H1 (cell line): ENCODE results near the gene B9D1. TPM values are rescaled to one million over a fixed set of nuclear protein-coding genes. Genes with fewer than 3 reads are reported as not detected.

Experiments
- CTCF ChIA-PET: fragments of 300-600 bp; sonication (Branson Sonifier 250); formaldehyde crosslinking; loops from one replicate; lab custom pipeline; 2021; ENCODE audit not compliant: partially characterized antibody; lab: Charles Lee
- POLR2A ChIA-PET: fragments of 300-600 bp; sonication (Branson Sonifier 250); formaldehyde crosslinking; loops from one replicate; lab custom pipeline; 2021; ENCODE audit warnings: inconsistent platforms; ENCODE audit not compliant: partially characterized antibody; lab: Charles Lee
- DNase-seq, 2 experiments: peaks; one replicate each; pipeline versions ENCODE4 v3.0.0 to v3.0.0-alpha.2; 2010 to 2022; ENCODE audit warnings: low spot score in 2 of 2, low read depth in 1 of 2, mixed read lengths in 1 of 2
- FAIRE-seq: peaks from 2 replicates; lab custom pipeline; 2011; peaks lifted over from hg19 to GRCh38; lab: Jason Lieb, UNC
- H2AFZ ChIP-seq: 2 replicates; pipeline ENCODE4 v1.8.1; 2012; ENCODE audit warnings: low read length, inconsistent platforms
- H2AK5ac ChIP-seq: 2 replicates; pipeline ENCODE4 v1.6.1; 2013; ENCODE audit warnings: low read depth, low read length
- H2BK120ac ChIP-seq: replicated peaks from 2 replicates; pipeline ENCODE3; 2013; ENCODE audit warnings: low read depth, low read length, inconsistent platforms
- H2BK12ac ChIP-seq: 2 replicates; pipeline ENCODE4 v1.6.1; 2013; ENCODE audit warnings: low read depth, low read length
- H2BK15ac ChIP-seq: 2 replicates; pipeline ENCODE4 v1.6.1; 2013; ENCODE audit warnings: low read length
- H2BK20ac ChIP-seq: 2 replicates; pipeline ENCODE4 v1.6.1; 2013; ENCODE audit warnings: low read length
- H2BK5ac ChIP-seq: 2 replicates; pipeline ENCODE4 v1.6.1; 2013; ENCODE audit warnings: low read depth, low read length
- H3K14ac ChIP-seq: 2 replicates; pipeline ENCODE4 v1.6.1; 2013; ENCODE audit warnings: inconsistent platforms; ENCODE audit not compliant: insufficient read length
- H3K18ac ChIP-seq: 2 replicates; pipeline ENCODE4 v1.6.1; 2013; ENCODE audit warnings: low read length; ENCODE audit errors: extremely low read depth
- H3K23ac ChIP-seq: 2 replicates; pipeline ENCODE4 v1.6.1; 2013; ENCODE audit warnings: inconsistent platforms; ENCODE audit not compliant: insufficient read length
- H3K23me2 ChIP-seq: 2 replicates; pipeline ENCODE4 v1.6.1; 2013; ENCODE audit warnings: low read depth, low read length
- H3K27ac ChIP-seq: 2 replicates; pipeline ENCODE4 v1.6.1; 2011; ENCODE audit warnings: low read depth, low read length, inconsistent platforms
- H3K27me3 ChIP-seq, 4 experiments: replicated peaks in 1 of 4; 1 replicate in 1 of 4; 2 replicates in 3 of 4; pipeline versions ENCODE4 v1.6.1 to v1.8.1; 2011 to 2013; ENCODE audit warnings: low read length in 3 of 4, mild to moderate bottlenecking in 3 of 4, inconsistent platforms in 2 of 4, mixed read lengths in 2 of 4, moderate library complexity in 1 of 4; ENCODE audit not compliant: control insufficient read depth in 3 of 4, insufficient read depth in 3 of 4; ENCODE audit errors: extremely low read depth in 1 of 4
- H3K36me3 ChIP-seq, 4 experiments: 2 replicates each; pipeline versions ENCODE4 v1.6.1 to v1.8.1; 2011 to 2013; ENCODE audit warnings: mild to moderate bottlenecking in 4 of 4, low read length in 3 of 4, moderate library complexity in 2 of 4, control low read depth in 1 of 4, inconsistent platforms in 1 of 4; ENCODE audit not compliant: insufficient read depth in 4 of 4, control insufficient read depth in 2 of 4
- H3K4ac ChIP-seq: replicated peaks from 2 replicates; pipeline ENCODE3; 2013; ENCODE audit warnings: low read length, low read depth, mixed read lengths, inconsistent platforms; ENCODE audit not compliant: insufficient read length
- H3K4me1 ChIP-seq, 4 experiments: replicated peaks in 1 of 4; 1 replicate in 1 of 4; 2 replicates in 3 of 4; pipeline versions ENCODE4 v1.6.1 to v1.8.1; 2011 to 2013; ENCODE audit warnings: low read length in 3 of 4, inconsistent platforms in 2 of 4, mixed read lengths in 1 of 4; ENCODE audit not compliant: insufficient read depth in 4 of 4, control insufficient read depth in 3 of 4
- H3K4me2 ChIP-seq, 2 experiments: 2 replicates each; pipeline versions ENCODE4 v1.6.1 to v1.8.1; 2011 to 2013; ENCODE audit warnings: low read depth in 2 of 2, low read length in 2 of 2, control low read depth in 1 of 2, inconsistent platforms in 1 of 2, mild to moderate bottlenecking in 1 of 2; ENCODE audit not compliant: insufficient read depth in 1 of 2
- H3K4me3 ChIP-seq, 4 experiments: fragments of 200-600, 300-600 bp in 1 of 4; sonication (generic), shearing (Covaris generic), sonication (Bioruptor Twin) in 1 of 4; 2 replicates each; pipeline versions ENCODE4 v1.5.1 to v1.8.1; 2011 to 2016; ENCODE audit warnings: low read length in 4 of 4, low read depth in 3 of 4, control low read depth in 2 of 4, inconsistent platforms in 2 of 4, mild to moderate bottlenecking in 2 of 4, mixed read lengths in 1 of 4, moderate library complexity in 1 of 4; ENCODE audit not compliant: insufficient read depth in 2 of 4; ENCODE audit errors: extremely low read depth in 1 of 4
- H3K56ac ChIP-seq: replicated peaks from 2 replicates; pipeline ENCODE3; 2013; ENCODE audit warnings: low read depth, mild to moderate bottlenecking, mixed read lengths, low read length, inconsistent platforms; ENCODE audit not compliant: insufficient read length
- H3K79me1 ChIP-seq: 2 replicates; pipeline ENCODE4 v1.6.1; 2013; ENCODE audit warnings: low read depth, low read length, control low read depth
- H3K79me2 ChIP-seq, 2 experiments: 2 replicates each; pipeline versions ENCODE4 v1.6.1 to v1.8.1; 2012 to 2013; ENCODE audit warnings: low read length in 2 of 2, mild to moderate bottlenecking in 2 of 2, inconsistent platforms in 1 of 2; ENCODE audit not compliant: insufficient read depth in 2 of 2, control insufficient read depth in 1 of 2
- H3K9ac ChIP-seq, 4 experiments: replicated peaks in 1 of 4; 1 replicate in 1 of 4; 2 replicates in 3 of 4; pipeline versions ENCODE4 v1.6.1 to v1.8.1; 2011 to 2013; ENCODE audit warnings: low read depth in 3 of 4, low read length in 3 of 4, control low read depth in 2 of 4, mild to moderate bottlenecking in 2 of 4, moderate library complexity in 2 of 4, inconsistent platforms in 1 of 4; ENCODE audit errors: extremely low read depth in 1 of 4
- H3K9me3 ChIP-seq, 2 experiments: 2 replicates each; pipeline versions ENCODE4 v1.6.1 to v1.8.1; 2012 to 2013; ENCODE audit warnings: mild to moderate bottlenecking in 2 of 2, moderate library complexity in 2 of 2, control low read depth in 1 of 2, inconsistent platforms in 1 of 2, low read depth in 1 of 2, low read length in 1 of 2, mixed read lengths in 1 of 2; ENCODE audit not compliant: insufficient read depth in 2 of 2
- H4K20me1 ChIP-seq, 2 experiments: replicated peaks in 1 of 2; 2 replicates each; pipeline versions ENCODE3 to v1.8.1; 2011 to 2013; ENCODE audit warnings: inconsistent platforms in 2 of 2, low read length in 2 of 2, mild to moderate bottlenecking in 1 of 2; ENCODE audit not compliant: insufficient read depth in 2 of 2, control insufficient read depth in 1 of 2
- H4K5ac ChIP-seq: 2 replicates; pipeline ENCODE4 v1.6.1; 2013; ENCODE audit warnings: low read length, low read depth, mixed read lengths, inconsistent platforms; ENCODE audit not compliant: insufficient read length
- H4K8ac ChIP-seq: 2 replicates; pipeline ENCODE4 v1.8.0; 2013; ENCODE audit warnings: mild to moderate bottlenecking, moderate library complexity, low read length, inconsistent platforms; ENCODE audit not compliant: insufficient read depth; ENCODE audit errors: extremely low read depth
- H4K91ac ChIP-seq: replicated peaks from 2 replicates; pipeline ENCODE3; 2013; ENCODE audit warnings: low read length, mixed read lengths, inconsistent platforms; ENCODE audit not compliant: insufficient read length
- TAF7 ChIP-seq: optimal IDR thresholded peaks from 2 replicates; pipeline ENCODE3; 2011; ENCODE audit warnings: low read depth, mild to moderate bottlenecking, inconsistent platforms, low read length, moderate library complexity, borderline replicate concordance
- WGBS, 2 experiments: shearing (Covaris generic) in 1 of 2; methylation state at CpG; one replicate each; pipeline versions ENCODE4 v1.1.6 to v1.1.7; 2013 to 2015; ENCODE audit warnings: low lambda C conversion rate in 2 of 2, mixed read lengths in 2 of 2, inconsistent platforms in 1 of 2, low coverage in 1 of 2, missing lambda C conversion rate in 1 of 2; ENCODE audit not compliant: insufficient replicate concordance in 2 of 2, insufficient coverage in 1 of 2, insufficient read length in 1 of 2; ENCODE audit errors: extremely low coverage in 1 of 2, missing lambda C conversion rate in 1 of 2; 5-methylcytosine and 5-hydroxymethylcytosine counted together
- polyA plus RNA-seq, 7 experiments: library from polyadenylated mRNA; depleted of rRNA in 3 of 7; stranded (reverse) in 5 of 7; unstranded in 2 of 7; fragments of >200 nt in 5 of 7; fragments of 200-250 nt in 2 of 7; gene quantifications; 1 replicate in 5 of 7; 2 replicates in 1 of 7; 4 replicates in 1 of 7; pipeline versions ENCODE4 v1.2.1 to v1.2.3, GENCODE V29; 2011 to 2013; ENCODE audit warnings: missing spikeins in 2 of 7, mixed read lengths in 2 of 7
- total RNA-seq: library from RNA; stranded (reverse); fragmentation: NEBNext Ultra II Directional; extraction: Animal tissue kit (Norgen Biotek cat#: 25700); gene quantifications from 2 replicates; pipeline ENCODE4 v1.2.1, GENCODE V29; 2021

The B9D1 gene
- total and polyA plus RNA-seq, 2 of the 8 experiments (the other 6 are each of a cell fraction or from before 2014, with no cell fraction given) = 24.6 to 65.7 TPM

GRCh38 chr17:19368229-19368628 lies 5.7 kb upstream of the B9D1 start:
- Histone ChIP-seq H3K4me1 (peaks cover 0 to 6% (median 4%) of the 10 kb centered on the region in 4 experiments; a peak in 6 of 7 replicates), H4K5ac (no peak overlapping the region), H3K9me3 (no peaks in the 10 kb centered on the region), H3K79me1 (no peaks in the 10 kb centered on the region), H3K79me2 (no peaks in the 10 kb centered on the region), H3K27ac (no peak overlapping the region), H3K36me3 (no peaks in the 10 kb centered on the region), H3K27me3 (no peaks in the 10 kb centered on the region; a peak in 1 of 7 replicates), H2BK15ac (no peak overlapping the region), H4K20me1 (no peaks in the 10 kb centered on the region), H2BK5ac (no peak overlapping the region), H2BK20ac (no peak overlapping the region), H4K91ac (no peak overlapping the region), H3K4me2 (no peak overlapping the region), H4K8ac (no peak overlapping the region), H2BK120ac (no peak overlapping the region), H2AK5ac (no peak overlapping the region), H3K23ac (no peak overlapping the region), H3K18ac (no peak overlapping the region), H3K4me3 (no peak overlapping the region), H2BK12ac (no peak overlapping the region), H3K9ac (no peak overlapping the region), H3K4ac (no peak overlapping the region), H3K14ac (no peak overlapping the region), H2AFZ (no peak overlapping the region), H3K23me2 (no peaks in the 10 kb centered on the region), H3K56ac (no peak overlapping the region)
- DNase-seq (no peak), FAIRE-seq (no peak)
- no peak for TF ChIP-seq TAF7
- POLR2A ChIA-PET = interaction anchor here (1.2 kb wide), 1 partner anchor 18 kb away, joined by 3 read pairs; no protein-coding TSS in a partner anchor
- CTCF ChIA-PET = no interaction called here
- WGBS, 2 experiments = 84% methylated on average over 4 of the region's 4 CpGs; no CpG with 5 or more reads in 1 of the 2 experiments
